GM18507 (cell line): ENCODE results near the gene RAB11B.
"Not testable (repeated sequence)": the region's sequence is repeated elsewhere in the genome, so short reads cannot be mapped to it uniquely, and the experiment has no call there.

Source experiments
- DNase-seq: peaks from one replicate; pipeline ENCODE4 v3.0.0; 2011; ENCODE audit warnings: low read depth; ENCODE audit not compliant: insufficient read length; ENCODE audit errors: extremely low spot score
- FAIRE-seq: peaks from 2 replicates; lab custom pipeline; 2011; peaks lifted over from hg19 to GRCh38; lab: Jason Lieb, UNC

RAB11B gene

GRCh38 chr19:8367327-8368001, 22.7 kb upstream of the RAB11B start:
- no peak for DNase-seq

GRCh38 chr19:8370176-8371010, 19.8 kb upstream of the RAB11B start:
- DNase-seq = no peak
- no peak for FAIRE-seq

More at GRCh38 chr19:8367327-8368001, 22.7 kb upstream of the RAB11B start:
- no peak for FAIRE-seq

- DNase-seq (no peak), FAIRE-seq (no peak)
These were observed 19.0 kb upstream of the RAB11B start for GRCh38 chr19:8371011-8371804.

- no peak for FAIRE-seq
- DNase-seq = no peak
These were observed 16.0 kb upstream of the RAB11B start for GRCh38 chr19:8373867-8374813.

GRCh38 chr19:8375766-8376165, 14.4 kb upstream of the RAB11B start:
- not testable (repeated sequence) for FAIRE-seq, DNase-seq

GRCh38 chr19:8376373-8376974, 13.7 kb upstream of the RAB11B start:
- not testable (repeated sequence) for DNase-seq, FAIRE-seq

- FAIRE-seq (no peak), DNase-seq (no peak)
These were observed 12.6 kb upstream of the RAB11B start for GRCh38 chr19:8377598-8377997.

GRCh38 chr19:8379156-8379891, 10.8 kb upstream of the RAB11B start:
- DNase-seq, FAIRE-seq: not testable (repeated sequence)

- FAIRE-seq, DNase-seq: not testable (repeated sequence)
These were observed 5.6 kb upstream of the RAB11B start for GRCh38 chr19:8384569-8384968.

GRCh38 chr19:8385103-8385502, 5.1 kb upstream of the RAB11B start:
- DNase-seq, FAIRE-seq: not testable (repeated sequence)

GRCh38 chr19:8385566-8385965, 4.6 kb upstream of the RAB11B start:
- not testable (repeated sequence) for FAIRE-seq, DNase-seq

GRCh38 chr19:8386419-8386818, 3.7 kb upstream of the RAB11B start:
- DNase-seq, FAIRE-seq: not testable (repeated sequence)

- DNase-seq (no peak), FAIRE-seq (no peak)
These were observed 3.2 kb upstream of the RAB11B start for GRCh38 chr19:8386990-8387389.

- DNase-seq = no peak
- FAIRE-seq = no peak
These were observed 2.2 kb upstream of the RAB11B start for GRCh38 chr19:8387688-8388611.

- no peak for FAIRE-seq
- DNase-seq = no peak
These were observed 1.6 kb upstream of the RAB11B start for GRCh38 chr19:8388612-8388958.

GRCh38 chr19:8390617-8390981, 439 bp downstream of the RAB11B start:
- DNase-seq (peak; percentile 78), FAIRE-seq (peak; percentile 89)
